Thoracic aorta (tissue), 2 donors: Measurements from ENCODE around the gene FAM53A. TPM values are rescaled to one million over a fixed set of nuclear protein-coding genes. Genes with fewer than 3 reads are reported as not detected.

Source experiments
- ATAC-seq: fragments of 150-250 bp; one replicate; pipeline ENCODE4 v1.8.0; 2017; ENCODE audit warnings: low read depth; ENCODE audit not compliant: insufficient number of reproducible peaks, low FRiP score
- DNase-seq: peaks from one replicate; pipeline ENCODE4 v3.0.0-alpha.2; 2020; ENCODE audit warnings: low spot score
- H3K27ac ChIP-seq, 2 donors: fragments of 200-600 bp; sonication (generic); 1 replicate in 1 of 2; 2 replicates in 1 of 2; pipeline ENCODE4 v1.5.1; 2016; ENCODE audit warnings: mild to moderate bottlenecking in 2 of 2, moderate library complexity in 2 of 2
- H3K27me3 ChIP-seq: fragments of 200-600 bp; sonication (generic); replicated peaks from 2 replicates; pipeline ENCODE4 v1.6.0; 2016; ENCODE audit warnings: mild to moderate bottlenecking; ENCODE audit not compliant: insufficient read depth
- H3K36me3 ChIP-seq: fragments of 200-600 bp; sonication (generic); one replicate; pipeline ENCODE4 v1.5.1; 2016
- H3K4me1 ChIP-seq, 2 donors: fragments of 200-600 bp; sonication (generic); 1 replicate in 1 of 2; 2 replicates in 1 of 2; pipeline versions ENCODE4 v1.5.1 to v1.6.0; 2016; ENCODE audit warnings: low read depth in 2 of 2, mild to moderate bottlenecking in 1 of 2; ENCODE audit not compliant: control insufficient read depth in 1 of 2
- H3K4me3 ChIP-seq: fragments of 200-600 bp; sonication (generic); 2 replicates; pipeline ENCODE4 v1.5.1; 2016; ENCODE audit warnings: mild to moderate bottlenecking
- H3K9me3 ChIP-seq: fragments of 200-600 bp; sonication (generic); 2 replicates; pipeline ENCODE4 v1.5.1; 2016
- CTCF ChIP-seq: fragments of 200-600 bp; sonication (generic); IDR thresholded peaks from one replicate; pipeline ENCODE4 v1.5.1; 2019; ENCODE audit warnings: antibody characterized with exemption
- total RNA-seq, 2 donors: library from RNA; depleted of rRNA; stranded (reverse); fragments of >200 nt; gene quantifications; one replicate each; pipeline versions ENCODE4 v1.1.0 to v1.2.3, GENCODE V29; 2016

Gene FAM53A
- total RNA-seq, 2 donors from 2014 or later = 5.1 to 10.9 TPM

DNA sequence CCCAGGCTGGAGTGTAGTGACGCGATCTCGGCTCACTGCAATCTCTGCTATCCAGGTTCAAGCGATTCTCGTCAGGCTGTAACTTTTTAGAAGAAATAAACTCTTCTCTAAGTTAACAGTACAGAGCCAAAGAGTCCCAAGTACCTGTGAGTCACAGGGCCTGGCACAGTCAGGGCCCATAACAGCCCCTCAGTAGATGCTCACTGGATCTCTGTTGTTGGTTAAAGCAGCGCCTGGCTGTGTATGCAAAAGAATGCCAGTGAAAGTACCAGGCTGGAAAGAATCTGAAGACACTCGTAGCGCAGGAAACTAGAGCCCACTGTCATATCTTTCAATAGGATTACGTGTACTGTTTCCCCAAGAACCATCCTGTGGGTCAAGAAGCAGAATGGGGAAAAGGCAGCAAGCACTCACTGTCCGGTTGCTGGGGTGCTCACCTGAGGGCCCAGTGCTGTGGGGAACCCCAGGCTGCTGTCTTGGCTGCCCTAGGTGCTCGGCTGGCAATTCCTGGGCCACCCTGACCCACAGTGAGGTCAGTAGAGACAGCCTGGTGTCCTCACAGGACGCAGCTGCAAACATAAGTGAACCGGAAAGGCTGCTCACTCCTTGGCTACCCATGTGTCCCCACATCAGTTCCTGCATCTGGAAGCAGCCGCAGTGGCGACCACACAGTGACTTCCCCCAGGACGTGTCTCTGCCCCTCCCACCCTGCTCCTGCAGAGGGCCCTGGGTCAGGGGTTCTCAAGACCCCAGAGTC is 31.1 kb upstream of the FAM53A start:
- H3K9me3 ChIP-seq = no peaks in the 10 kb centered on the region
- ATAC-seq (no peak), DNase-seq (no peak)
- H3K36me3 ChIP-seq = peaks cover 12% of the 10 kb centered on the region
- TF ChIP-seq CTCF = no peak
- peak overlapping the region in 1 of 2 donors; percentile 18 for H3K27ac ChIP-seq
- no peak overlapping the region for H3K4me3 ChIP-seq
- peaks cover 18 to 32% of the 10 kb centered on the region in 2 donors for H3K4me1 ChIP-seq
- H3K27me3 ChIP-seq = no peaks in the 10 kb centered on the region

DNA sequence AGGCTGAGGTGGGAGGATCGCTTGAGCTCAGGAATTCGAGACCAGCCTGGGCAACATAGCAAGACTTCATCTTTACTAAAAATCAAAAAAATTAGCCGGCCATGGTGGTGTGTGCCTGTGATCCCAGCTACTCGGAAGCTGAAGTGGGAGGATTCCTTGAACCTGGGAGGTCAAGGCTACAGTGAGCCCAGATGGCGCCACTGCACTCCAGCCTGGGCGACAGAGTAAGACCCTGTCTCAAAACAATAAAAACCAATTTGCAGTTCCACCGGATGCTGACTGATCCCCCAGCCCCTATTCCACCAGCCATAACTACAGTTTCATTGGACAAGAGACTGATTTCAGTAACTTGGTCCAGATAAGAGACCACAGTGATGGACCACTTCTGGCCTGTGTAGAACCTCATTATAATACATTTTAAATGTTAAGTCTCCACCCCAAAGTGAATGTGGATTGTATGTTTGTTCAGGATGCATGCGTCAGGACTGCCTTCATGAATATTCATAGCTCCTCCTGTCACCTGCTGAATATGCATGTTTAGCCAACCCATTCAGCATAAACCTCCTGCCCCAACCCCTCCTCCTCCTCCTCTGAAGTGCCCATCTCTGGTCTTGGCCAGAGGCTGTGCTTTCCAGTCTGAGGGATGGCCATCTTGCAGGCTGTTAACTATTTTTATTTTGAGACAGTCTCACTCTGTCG is 30.3 kb upstream of the FAM53A start:
- H3K4me1 ChIP-seq = peaks cover 12 to 29% of the 10 kb centered on the region in 2 donors
- no peak for TF ChIP-seq CTCF
- peaks cover 12% of the 10 kb centered on the region for H3K36me3 ChIP-seq
- DNase-seq (no peak), ATAC-seq (no peak)
- H3K9me3 ChIP-seq = no peaks in the 10 kb centered on the region
- no peaks in the 10 kb centered on the region for H3K27me3 ChIP-seq
- peak overlapping the region in 1 of 2 donors; percentile 18 for H3K27ac ChIP-seq
- no peak overlapping the region for H3K4me3 ChIP-seq

DNA sequence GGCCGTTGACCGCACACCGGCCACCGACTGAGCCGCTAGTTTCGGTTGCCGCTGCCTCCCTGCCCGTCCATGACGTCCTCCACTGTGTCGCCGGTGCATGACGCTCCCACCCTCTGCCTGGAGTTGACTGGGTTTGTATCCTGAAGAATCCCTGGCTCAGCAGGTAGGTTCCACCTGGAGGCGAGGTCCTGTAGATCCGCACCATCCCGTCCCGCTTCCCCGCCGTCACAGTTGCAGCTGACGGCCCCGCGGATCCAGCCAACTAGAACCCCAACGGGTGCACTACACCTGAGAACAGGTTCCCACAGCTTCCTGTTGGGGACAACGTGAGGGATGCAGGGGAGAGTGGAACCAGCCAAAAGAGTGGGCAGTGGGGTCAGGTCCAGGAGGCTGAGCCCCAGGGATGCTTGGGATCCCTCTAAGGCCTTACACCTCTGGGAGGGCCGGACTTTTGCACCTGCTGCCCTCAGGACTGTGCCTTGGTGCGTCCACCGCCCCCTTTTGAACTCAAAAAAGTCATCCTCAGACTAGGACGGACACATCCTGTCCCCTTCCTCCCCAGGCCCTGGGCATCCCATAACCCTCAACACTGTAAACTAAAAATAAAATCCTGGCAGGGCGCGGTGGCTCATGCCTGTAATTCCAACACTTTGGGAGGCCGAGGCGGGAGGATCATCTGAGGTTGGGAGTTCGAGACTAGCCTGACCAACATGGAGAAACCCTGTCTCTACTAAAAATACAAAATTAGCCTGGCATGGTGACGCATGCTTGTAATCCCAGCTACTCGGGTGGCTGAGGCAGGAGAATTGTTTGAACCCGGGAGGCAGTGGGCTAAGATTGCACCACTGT is 29.1 kb upstream of the FAM53A start:
- peak overlapping the region; percentile 79 for H3K4me3 ChIP-seq
- H3K27me3 ChIP-seq = no peaks in the 10 kb centered on the region
- H3K4me1 ChIP-seq = peaks cover 10 to 27% of the 10 kb centered on the region in 2 donors
- H3K36me3 ChIP-seq = peaks cover 12% of the 10 kb centered on the region
- TF ChIP-seq CTCF = no peak
- no peaks in the 10 kb centered on the region for H3K9me3 ChIP-seq
- DNase-seq (no peak), ATAC-seq (no peak)
- H3K27ac ChIP-seq = peak overlapping the region; percentile 93 to 100

- Histone ChIP-seq H3K27me3 (no peaks in the 10 kb centered on the region), H3K9me3 (no peaks in the 10 kb centered on the region), H3K4me1 (peaks cover 10 to 27% of the 10 kb centered on the region in 2 donors), H3K4me3 (peak within 1 kb of the TSS; percentile 79), H3K27ac (peak within 1 kb of the TSS; percentile 93 to 100), H3K36me3 (peaks cover 3% of the 10 kb centered on the region)
- ATAC-seq = peak; percentile 88
- DNase-seq = peak; percentile 78
- TF ChIP-seq CTCF = no peak
These were observed 28.3 kb upstream of the FAM53A start, which contains the start of gene SLBP for GRCh38 chr4:1712216-1713002. Gene SLBP (minus strand): TSS chr4:1712319. CDS start chr4:1712188, 131 bp downstream.
